ENCODE data around the gene STIM2. TPM values are rescaled to one million over a fixed set of nuclear protein-coding genes. Genes with fewer than 3 reads are reported as not detected.

The STIM2 gene
- total RNA-seq, 1 donor from 2014 or later, result 36.7 TPM

DNA sequence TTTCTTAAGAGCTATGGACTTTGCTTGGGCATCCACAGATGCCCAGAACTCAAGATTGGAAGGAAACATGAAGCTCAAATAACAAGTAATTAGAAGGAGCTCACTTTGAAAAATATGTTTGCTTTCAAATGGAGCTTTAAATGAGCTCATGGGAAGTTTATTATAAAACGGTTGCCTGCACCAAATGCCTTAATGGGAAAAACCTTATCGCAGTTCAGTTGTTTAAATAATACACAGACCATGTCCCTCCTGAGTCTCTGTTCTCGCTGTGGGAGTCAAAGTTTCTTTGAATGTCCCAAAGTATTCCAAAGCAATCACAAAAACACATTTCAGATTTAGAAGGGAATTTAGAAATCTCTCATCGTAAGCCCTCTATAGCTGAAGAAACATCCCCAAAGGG lies 31.6 kb upstream of the STIM2 start:
- TF ChIP-seq, protein P1, sequence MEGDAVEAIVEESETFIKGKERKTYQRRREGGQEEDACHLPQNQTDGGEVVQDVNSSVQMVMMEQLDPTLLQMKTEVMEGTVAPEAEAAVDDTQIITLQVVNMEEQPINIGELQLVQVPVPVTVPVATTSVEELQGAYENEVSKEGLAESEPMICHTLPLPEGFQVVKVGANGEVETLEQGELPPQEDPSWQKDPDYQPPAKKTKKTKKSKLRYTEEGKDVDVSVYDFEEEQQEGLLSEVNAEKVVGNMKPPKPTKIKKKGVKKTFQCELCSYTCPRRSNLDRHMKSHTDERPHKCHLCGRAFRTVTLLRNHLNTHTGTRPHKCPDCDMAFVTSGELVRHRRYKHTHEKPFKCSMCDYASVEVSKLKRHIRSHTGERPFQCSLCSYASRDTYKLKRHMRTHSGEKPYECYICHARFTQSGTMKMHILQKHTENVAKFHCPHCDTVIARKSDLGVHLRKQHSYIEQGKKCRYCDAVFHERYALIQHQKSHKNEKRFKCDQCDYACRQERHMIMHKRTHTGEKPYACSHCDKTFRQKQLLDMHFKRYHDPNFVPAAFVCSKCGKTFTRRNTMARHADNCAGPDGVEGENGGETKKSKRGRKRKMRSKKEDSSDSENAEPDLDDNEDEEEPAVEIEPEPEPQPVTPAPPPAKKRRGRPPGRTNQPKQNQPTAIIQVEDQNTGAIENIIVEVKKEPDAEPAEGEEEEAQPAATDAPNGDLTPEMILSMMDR (IDR thresholded peaks at IDR 0.05), result no peak

DNA sequence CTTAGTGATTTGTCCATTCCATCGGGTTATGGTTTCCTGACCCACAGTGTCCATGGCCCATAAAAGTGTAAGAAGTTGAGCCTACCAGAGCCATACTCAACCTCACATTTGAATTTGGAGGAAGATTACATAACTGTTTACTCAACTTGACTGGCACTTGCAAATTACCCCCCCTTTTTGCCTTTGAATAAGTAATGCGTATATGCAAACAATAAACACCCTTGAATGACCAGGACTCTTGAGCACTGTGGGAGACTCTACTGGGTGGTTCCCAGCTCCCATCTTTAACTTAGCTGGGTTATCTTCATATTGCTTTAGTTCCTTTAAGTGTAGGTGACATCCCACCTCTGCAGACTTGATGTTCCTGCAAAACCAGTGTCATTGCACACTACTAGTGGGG lies 30.6 kb upstream of the STIM2 start:
- TF ChIP-seq, protein P1 (IDR thresholded peaks at IDR 0.05), result no peak
- ATAC-seq (no peak), DNase-seq (no peak)
- no peaks in the 10 kb centered on the region for H3K27me3 ChIP-seq
- no peaks in the 10 kb centered on the region for H3K9me3 ChIP-seq
- no peak overlapping the region for H3K4me3 ChIP-seq
- no peak overlapping the region for H3K27ac ChIP-seq
- peaks cover 4% of the 10 kb centered on the region for H3K4me1 ChIP-seq
- intact Hi-C loops (cut with DNase I), result no loop called here
- H3K36me3 ChIP-seq, result no peaks in the 10 kb centered on the region

More for the DNA sequence above, 31.6 kb upstream of the STIM2 start:
- H3K27me3 ChIP-seq, result no peaks in the 10 kb centered on the region
- intact Hi-C loops (cut with DNase I), result no loop called here
- ATAC-seq, result no peak
- H3K4me3 ChIP-seq, result no peak overlapping the region
- H3K4me1 ChIP-seq, result peaks cover 4% of the 10 kb centered on the region
- no peaks in the 10 kb centered on the region for H3K9me3 ChIP-seq
- H3K27ac ChIP-seq, result no peak overlapping the region
- no peak for DNase-seq
- no peaks in the 10 kb centered on the region for H3K36me3 ChIP-seq

DNA sequence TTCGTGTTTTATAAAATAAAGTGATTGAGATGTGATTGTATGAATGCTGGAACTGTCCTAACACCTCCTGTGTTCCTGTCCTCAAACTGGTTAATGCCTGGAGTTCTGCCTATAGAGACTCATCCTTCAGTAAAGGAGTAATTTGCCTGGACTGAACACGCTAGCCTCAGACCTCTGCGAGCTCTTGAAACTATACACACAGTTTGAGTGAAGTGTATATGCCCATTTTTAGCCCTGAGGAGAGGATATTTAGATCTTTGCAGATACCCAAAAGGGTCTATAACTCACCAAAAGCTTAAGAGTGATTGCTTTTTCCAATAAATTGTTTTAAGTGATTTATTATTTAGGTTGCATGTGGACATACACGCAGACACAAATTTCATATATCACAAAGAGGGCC lies 29.9 kb upstream of the STIM2 start:
- no peaks in the 10 kb centered on the region for H3K27me3 ChIP-seq
- H3K4me1 ChIP-seq, result peaks cover 4% of the 10 kb centered on the region
- no peaks in the 10 kb centered on the region for H3K36me3 ChIP-seq
- no peak overlapping the region for H3K27ac ChIP-seq
- H3K9me3 ChIP-seq, result no peaks in the 10 kb centered on the region
- TF ChIP-seq, protein P1 (IDR thresholded peaks at IDR 0.05), result no peak
- intact Hi-C loops (cut with DNase I), result no loop called here
- ATAC-seq, result no peak
- no peak overlapping the region for H3K4me3 ChIP-seq
- no peak for DNase-seq

DNA sequence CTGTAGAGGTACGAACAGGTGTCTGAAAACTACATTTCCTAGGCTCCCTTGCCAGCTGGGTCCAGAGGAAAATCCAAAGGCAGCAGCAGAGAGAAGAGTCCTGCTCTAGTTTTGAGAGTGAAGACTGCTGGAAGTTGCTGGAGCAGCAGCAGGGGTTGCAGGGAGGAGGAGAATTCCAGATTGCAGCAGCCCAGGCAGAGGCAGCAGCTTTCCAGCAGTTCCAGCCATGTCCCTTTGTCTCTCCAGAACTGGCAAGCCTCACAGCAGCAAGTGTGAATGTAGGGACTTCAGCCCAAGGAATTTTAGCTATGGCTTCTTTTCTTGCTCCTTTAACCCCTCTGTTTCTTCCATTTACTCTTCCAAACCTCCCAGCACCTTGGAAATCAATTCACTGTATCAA lies 24.1 kb upstream of the STIM2 start:
- H3K4me1 ChIP-seq, result no peaks in the 10 kb centered on the region
- no peak overlapping the region for H3K4me3 ChIP-seq
- H3K36me3 ChIP-seq, result no peaks in the 10 kb centered on the region
- DNase-seq (no peak), ATAC-seq (no peak)
- no peaks in the 10 kb centered on the region for H3K9me3 ChIP-seq
- H3K27me3 ChIP-seq, result no peaks in the 10 kb centered on the region
- intact Hi-C loops (cut with DNase I), result no loop called here
- H3K27ac ChIP-seq, result no peak overlapping the region
- TF ChIP-seq, protein P1 (IDR thresholded peaks at IDR 0.05), result no peak

DNA sequence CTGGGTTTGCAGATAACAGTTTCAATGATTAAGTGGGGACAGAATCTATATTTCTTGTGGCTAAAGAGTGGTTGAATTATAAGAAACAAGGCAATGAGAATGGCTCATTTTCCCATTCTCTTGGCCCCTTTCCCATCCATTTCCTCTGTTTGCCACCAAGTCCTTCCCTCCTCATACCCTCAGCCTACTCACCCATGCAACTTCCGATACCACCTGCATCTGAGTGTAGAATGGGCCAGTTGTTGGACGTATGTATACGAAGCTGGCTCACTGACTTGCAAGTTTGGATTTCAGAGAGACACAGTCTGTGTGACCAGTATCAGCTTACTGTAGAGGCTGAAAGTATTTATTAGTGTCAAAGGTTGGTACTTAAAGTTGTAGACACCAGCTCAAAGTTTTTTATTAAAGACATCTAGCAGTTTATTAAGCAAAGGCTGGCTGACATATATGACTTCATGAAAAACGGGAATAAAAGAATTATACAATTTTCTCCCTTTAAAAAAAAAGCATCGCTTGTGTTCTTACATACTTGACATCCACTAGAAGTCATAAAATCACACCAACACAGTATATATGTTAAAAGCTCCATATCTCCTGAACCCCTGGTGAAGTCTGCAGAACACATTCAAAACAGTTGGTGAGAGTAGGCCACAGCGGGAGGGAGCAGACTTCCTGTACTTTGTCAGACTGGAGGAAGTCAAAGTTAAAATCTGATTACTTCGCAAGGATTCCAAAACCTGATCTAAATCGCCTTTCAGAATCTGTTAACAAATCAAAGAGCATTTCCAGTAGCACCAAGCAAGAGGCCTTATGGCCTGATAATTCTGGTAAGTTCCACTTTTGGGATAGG lies 22.4 kb upstream of the STIM2 start:
- H3K36me3 ChIP-seq, result no peaks in the 10 kb centered on the region
- no peaks in the 10 kb centered on the region for H3K4me1 ChIP-seq
- no peaks in the 10 kb centered on the region for H3K9me3 ChIP-seq
- ATAC-seq (no peak), DNase-seq (no peak)
- intact Hi-C loops (cut with DNase I), result no loop called here
- H3K4me3 ChIP-seq, result no peak overlapping the region
- TF ChIP-seq, protein P1 (IDR thresholded peaks at IDR 0.05), result no peak
- no peak overlapping the region for H3K27ac ChIP-seq
- no peaks in the 10 kb centered on the region for H3K27me3 ChIP-seq
